ENCODE measurements around the gene MAPKAPK3. TPM values are rescaled to one million over a fixed set of nuclear protein-coding genes. Genes with fewer than 3 reads are reported as not detected.

Gene MAPKAPK3
- total RNA-seq, 1 experiment from 2014 or later: 53.9 TPM

GRCh38 chr3:50652709-50653108, 35.8 kb downstream of the MAPKAPK3 start:
- no peak overlapping the region for H3K4me3 Mint-ChIP-seq (ENCODE audit: unreplicated experiment)
- peak; percentile 71 for TF ChIP-seq CTCF (IDR thresholded peaks at IDR 0.05; ENCODE audit: unreplicated experiment)
- intact Hi-C loops (cut with micrococcal nuclease): loop anchor here (1.0 to 10.0 kb wide), 2 partner anchors 36 to 78 kb away; no protein-coding TSS in a partner anchor
- H3K4me1 Mint-ChIP-seq (ENCODE audit: insufficient read depth, unreplicated experiment): no peaks in the 10 kb centered on the region
- peak; percentile 60 for DNase-seq (ENCODE audit: unreplicated experiment)
- H3K9me3 Mint-ChIP-seq (ENCODE audit: unreplicated experiment): no peaks in the 10 kb centered on the region
- ChIA-PET POLR2A (interaction anchor here (1.2 to 3.0 kb wide), 3 partner anchors 9 to 36 kb away, joined by 3 to 10 read pairs (median 4); partner anchors contain the start of genes DOCK3 and MAPKAPK3), CTCF (interaction anchor here (0.5 to 8.2 kb wide), 16 partner anchors 14 to 1186 kb away, joined by 3 to 104 read pairs (median 3); partner anchors contain the start of genes CISH, DOCK3 and MAPKAPK3)
- no peaks in the 10 kb centered on the region for H3K27me3 Mint-ChIP-seq (ENCODE audit: insufficient read depth, unreplicated experiment)
- H3K36me3 Mint-ChIP-seq (ENCODE audit: insufficient read depth, unreplicated experiment): peaks cover 15% of the 10 kb centered on the region
- no peak overlapping the region for H3K27ac Mint-ChIP-seq (ENCODE audit: low read depth, unreplicated experiment)
- no TSS peak for BruUV-seq (replicated peaks)

GRCh38 chr3:50653937-50654595, 37.1 kb downstream of the MAPKAPK3 start:
- ChIA-PET POLR2A (interaction anchor here (1.2 to 1.6 kb wide), 3 partner anchors 8 to 21 kb away, joined by 3 to 4 read pairs (median 3); partner anchors contain the start of gene DOCK3), CTCF (interaction anchor here (1.2 to 8.2 kb wide), 7 partner anchors 15 to 79 kb away, joined by 3 to 104 read pairs (median 4); partner anchors contain the start of genes CISH and MAPKAPK3)
- H3K9me3 Mint-ChIP-seq (ENCODE audit: unreplicated experiment): no peaks in the 10 kb centered on the region
- BruUV-seq (replicated peaks): no TSS peak
- H3K27me3 Mint-ChIP-seq (ENCODE audit: insufficient read depth, unreplicated experiment): no peaks in the 10 kb centered on the region
- H3K4me1 Mint-ChIP-seq (ENCODE audit: insufficient read depth, unreplicated experiment): no peaks in the 10 kb centered on the region
- H3K36me3 Mint-ChIP-seq (ENCODE audit: insufficient read depth, unreplicated experiment): peaks cover 8% of the 10 kb centered on the region
- DNase-seq (ENCODE audit: unreplicated experiment): no peak
- intact Hi-C loops (cut with micrococcal nuclease): loop anchor here (10.0 kb wide), 1 partner anchor 79 kb away; no protein-coding TSS in a partner anchor
- no peak for TF ChIP-seq CTCF (IDR thresholded peaks at IDR 0.05; ENCODE audit: unreplicated experiment)
- no peak overlapping the region for H3K27ac Mint-ChIP-seq (ENCODE audit: low read depth, unreplicated experiment)
- no peak overlapping the region for H3K4me3 Mint-ChIP-seq (ENCODE audit: unreplicated experiment)

DNA sequence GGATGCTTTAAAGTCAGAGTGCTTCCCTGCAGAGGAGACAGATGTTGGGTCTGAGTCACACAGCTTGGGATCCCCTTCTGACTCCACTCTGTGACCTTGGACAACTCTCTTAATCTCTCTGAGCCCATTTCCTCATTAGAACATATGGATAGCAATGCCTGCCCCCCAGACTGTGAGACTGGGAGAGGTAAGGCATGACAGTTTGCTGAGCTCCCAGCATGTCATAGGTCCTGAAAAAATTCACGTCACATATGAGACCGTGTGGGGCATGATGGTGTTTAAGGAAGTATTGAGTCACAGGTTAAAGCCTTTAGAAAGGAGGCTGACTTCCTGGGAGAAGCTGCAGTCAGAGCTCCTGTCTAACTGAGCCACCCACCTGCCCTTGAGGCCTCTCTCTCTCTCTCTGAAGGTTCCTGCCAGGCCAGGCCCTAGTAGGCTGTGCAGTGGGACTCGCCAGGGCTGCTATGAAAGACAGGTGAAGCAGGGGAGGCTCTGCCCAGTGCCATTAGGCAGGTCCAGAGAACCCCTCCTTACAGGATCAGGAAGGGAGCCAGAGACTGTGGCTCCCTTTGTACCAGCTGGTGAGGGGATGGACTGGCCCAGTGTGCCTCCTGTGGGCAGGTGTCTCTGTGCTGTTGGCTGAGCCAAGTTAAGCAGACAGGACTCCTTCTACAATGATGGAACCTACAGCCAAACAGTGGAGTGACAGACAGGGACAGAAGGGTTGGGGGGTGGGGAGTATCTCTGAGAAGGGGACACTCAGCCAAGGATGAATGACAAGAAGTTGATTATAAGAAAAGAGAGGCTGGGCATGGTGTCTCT, 38.3 kb downstream of the MAPKAPK3 start:
- Mint-ChIP-seq H3K4me3 (ENCODE audit: unreplicated experiment) (no peak overlapping the region), H3K36me3 (ENCODE audit: insufficient read depth, unreplicated experiment) (peaks cover 8% of the 10 kb centered on the region), H3K9me3 (ENCODE audit: unreplicated experiment) (no peaks in the 10 kb centered on the region), H3K4me1 (ENCODE audit: insufficient read depth, unreplicated experiment) (no peaks in the 10 kb centered on the region), H3K27me3 (ENCODE audit: insufficient read depth, unreplicated experiment) (no peaks in the 10 kb centered on the region), H3K27ac (ENCODE audit: low read depth, unreplicated experiment) (no peak overlapping the region)
- DNase-seq (ENCODE audit: unreplicated experiment): no peak
- BruUV-seq (replicated peaks): no TSS peak
- no peak for TF ChIP-seq CTCF (IDR thresholded peaks at IDR 0.05; ENCODE audit: unreplicated experiment)
- CTCF ChIA-PET: interaction anchor here (0.6 to 8.2 kb wide), 3 partner anchors 37 to 40 kb away, joined by 3 to 104 read pairs (median 3); partner anchors contain the start of genes CISH and MAPKAPK3
- POLR2A ChIA-PET: interaction anchor here (1.6 kb wide), 1 partner anchor 10 kb away, joined by 3 read pairs; no protein-coding TSS in a partner anchor
- intact Hi-C loops (cut with micrococcal nuclease): loop anchor here (10.0 kb wide), 1 partner anchor 80 kb away; no protein-coding TSS in a partner anchor

Measured in MCF 10A (cell line).